GM12873 (cell line): ENCODE data around the gene CD48.

Experiments used
- CTCF ChIP-seq: IDR thresholded peaks from 2 replicates; pipeline ENCODE4 v1.5.1; 2012; ENCODE audit warnings: low read depth, mild to moderate bottlenecking, moderate library complexity, low read length, control low read depth; ENCODE audit not compliant: insufficient read depth; ENCODE audit errors: missing control alignments

The CD48 gene

DNA sequence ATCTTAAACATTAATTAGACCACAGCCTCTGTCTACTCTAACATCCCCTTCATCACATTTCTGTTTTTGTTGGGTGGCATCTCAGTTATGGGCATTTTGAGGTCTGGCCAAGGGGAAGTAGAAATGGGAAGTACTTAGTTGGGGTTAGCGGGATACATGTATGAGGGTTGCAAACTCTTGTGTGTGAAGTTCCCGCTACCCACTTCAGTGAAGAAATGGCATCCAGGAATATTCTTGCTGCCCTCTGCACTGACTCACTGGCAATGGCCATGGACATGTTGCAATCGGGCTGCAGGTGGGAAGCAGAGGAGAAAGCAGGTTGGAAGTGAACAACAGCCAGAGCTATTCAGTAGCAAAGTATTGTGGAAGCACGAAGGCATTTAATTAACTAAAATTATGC is 7.4 kb downstream of the CD48 start:
- no peak for TF ChIP-seq CTCF

DNA sequence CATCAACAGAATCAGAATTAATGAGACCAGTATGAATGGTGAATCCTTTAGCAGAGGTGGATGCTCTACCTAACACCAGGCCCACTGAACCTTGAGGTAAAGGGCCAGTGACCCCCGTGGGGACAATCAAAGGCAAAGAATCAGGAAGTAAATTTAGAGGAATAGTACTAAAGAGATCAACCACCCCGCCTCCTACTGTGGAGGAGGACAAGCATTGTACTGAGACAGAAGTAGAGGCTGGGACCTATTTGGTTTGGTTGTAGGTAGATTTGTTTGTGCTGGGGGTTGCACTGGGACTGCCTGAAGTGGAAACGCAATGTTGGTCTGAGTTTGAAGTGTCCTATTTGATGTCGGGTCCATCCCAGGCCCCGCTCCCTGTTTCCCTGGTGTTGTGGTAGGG is 9.5 kb downstream of the CD48 start:
- TF ChIP-seq CTCF, result no peak

DNA sequence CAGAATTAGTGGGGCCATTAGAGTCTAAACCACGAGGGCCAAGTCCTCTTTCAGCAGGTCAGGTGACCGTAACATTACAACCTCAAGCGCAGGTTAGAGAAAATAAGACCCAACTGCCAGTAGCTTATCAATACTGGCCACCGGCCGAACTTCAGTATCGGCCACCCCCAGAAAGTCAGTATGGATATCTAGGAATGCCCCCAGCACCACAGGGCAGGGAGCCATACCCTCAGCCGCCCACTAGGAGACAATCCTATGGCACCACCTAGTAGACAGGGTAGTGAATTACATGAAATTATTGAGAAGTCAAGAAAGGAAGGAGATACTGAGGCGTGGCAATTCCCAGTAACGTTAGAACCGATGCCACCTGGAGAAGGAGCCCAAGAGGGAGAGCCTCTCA is 19.2 kb downstream of the CD48 start:
- peak; percentile 26 for TF ChIP-seq CTCF

DNA sequence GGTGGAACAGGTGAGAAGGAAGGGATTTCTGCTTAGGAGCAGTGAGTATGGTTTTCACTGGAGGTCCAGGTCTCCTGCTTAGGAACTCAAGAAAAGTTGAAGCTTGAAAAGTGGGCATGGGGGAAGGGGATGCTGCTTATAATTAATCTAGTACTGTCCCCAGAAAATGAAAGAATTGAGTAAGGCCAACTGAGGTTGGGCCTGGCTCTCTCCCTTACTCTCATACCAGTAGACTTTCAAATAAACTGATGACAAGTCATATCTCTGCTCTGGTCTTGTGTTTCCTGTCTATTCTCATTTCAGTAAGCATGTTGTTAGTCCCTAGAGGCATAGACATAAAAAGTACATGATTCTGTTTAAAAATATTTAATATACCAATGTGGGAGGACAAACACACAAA is 26.4 kb downstream of the CD48 start:
- TF ChIP-seq CTCF, result no peak

GRCh38 chr1:160682983-160683865 is 28.4 kb downstream of the CD48 start:
- TF ChIP-seq CTCF, result no peak

GRCh38 chr1:160681891-160682140 is 29.8 kb downstream of the CD48 start:
- no peak for TF ChIP-seq CTCF

GRCh38 chr1:160681066-160681890 is 30.3 kb downstream of the CD48 start:
- peak; percentile 96 for TF ChIP-seq CTCF
